Measurements from ENCODE around the gene ATF7IP.

- no peak for TF ChIP-seq SUZ12 (IDR thresholded peaks at IDR 0.05; ENCODE audit: extremely low read depth, insufficient read depth, insufficient read length)
- no peak for TF ChIP-seq YY1 (IDR thresholded peaks at IDR 0.05; ENCODE audit: insufficient read depth, insufficient read length)
Measured at GRCh38 chr12:14340371-14340770, 25.1 kb upstream of the ATF7IP start.

Measured in NT2/D1 (cell line).